IPS-18c (cell line): ENCODE results near the gene LOXL3.
A peak's percentile ranks its signal among the peaks of the same experiment; 100 is the strongest.

Source experiments
- H3K4me3 ChIP-seq: 2 replicates; pipeline ENCODE4 v1.7.0; 2013; ENCODE audit warnings: low read depth, mild to moderate bottlenecking, low read length, moderate library complexity; ENCODE audit not compliant: insufficient read depth
- H3K9me3 ChIP-seq: one replicate; pipeline ENCODE4 v1.6.1; 2013; ENCODE audit warnings: mild to moderate bottlenecking, low read length, moderate library complexity; ENCODE audit not compliant: control insufficient read depth, insufficient read depth

The LOXL3 gene

GRCh38 chr2:74553892-74554819 lies at the start of gene LOXL3, which contains the start of gene DOK1:
Gene LOXL3, minus strand, starts transcription at chr2:74553942. Its CDS starts 1,308 bp downstream, at chr2:74552634.
Gene DOK1, plus strand, starts transcription at chr2:74554720. Its CDS starts 35 bp downstream, at chr2:74554755.
- Histone ChIP-seq H3K9me3 (no peaks in the 10 kb centered on the region), H3K4me3 (peak within 1 kb of the TSS; percentile 96)

GRCh38 chr2:74602586-74603281 lies 49.0 kb upstream of the LOXL3 start:
- Histone ChIP-seq H3K9me3 (no peaks in the 10 kb centered on the region), H3K4me3 (no peak overlapping the region)

- no peaks in the 10 kb centered on the region for H3K9me3 ChIP-seq
Observed at GRCh38 chr2:74599676-74600075, 45.9 kb upstream of the LOXL3 start.

GRCh38 chr2:74597410-74597809 lies 43.7 kb upstream of the LOXL3 start:
- Histone ChIP-seq H3K4me3 (no peak overlapping the region), H3K9me3 (no peaks in the 10 kb centered on the region)

More at GRCh38 chr2:74599676-74600075, 45.9 kb upstream of the LOXL3 start:
- H3K4me3 ChIP-seq = no peak overlapping the region

GRCh38 chr2:74596584-74596983 lies 42.8 kb upstream of the LOXL3 start:
- H3K9me3 ChIP-seq = no peaks in the 10 kb centered on the region
- no peak overlapping the region for H3K4me3 ChIP-seq

GRCh38 chr2:74593826-74594772 lies 40.4 kb upstream of the LOXL3 start:
- no peak overlapping the region for H3K4me3 ChIP-seq

GRCh38 chr2:74588664-74589063 lies 34.9 kb upstream of the LOXL3 start:
- Histone ChIP-seq H3K4me3 (no peak overlapping the region), H3K9me3 (no peaks in the 10 kb centered on the region)

More at GRCh38 chr2:74593826-74594772, 40.4 kb upstream of the LOXL3 start:
- H3K9me3 ChIP-seq = no peaks in the 10 kb centered on the region

GRCh38 chr2:74587664-74588277 lies 34.0 kb upstream of the LOXL3 start:
- H3K4me3 ChIP-seq = no peak overlapping the region
- H3K9me3 ChIP-seq = no peaks in the 10 kb centered on the region

GRCh38 chr2:74585406-74586185 lies 31.9 kb upstream of the LOXL3 start:
- Histone ChIP-seq H3K4me3 (no peak overlapping the region), H3K9me3 (no peaks in the 10 kb centered on the region)

GRCh38 chr2:74584088-74584645 lies 30.4 kb upstream of the LOXL3 start:
- H3K9me3 ChIP-seq = no peaks in the 10 kb centered on the region
- H3K4me3 ChIP-seq = no peak overlapping the region

- Histone ChIP-seq H3K9me3 (no peaks in the 10 kb centered on the region), H3K4me3 (no peak overlapping the region)
Observed at GRCh38 chr2:74583504-74583903, 29.8 kb upstream of the LOXL3 start.

- Histone ChIP-seq H3K4me3 (no peak overlapping the region), H3K9me3 (no peaks in the 10 kb centered on the region)
Observed at GRCh38 chr2:74582184-74582583, 28.4 kb upstream of the LOXL3 start.

GRCh38 chr2:74581463-74581862 lies 27.7 kb upstream of the LOXL3 start:
- Histone ChIP-seq H3K9me3 (no peaks in the 10 kb centered on the region), H3K4me3 (no peak overlapping the region)

GRCh38 chr2:74578408-74578807 lies 24.7 kb upstream of the LOXL3 start:
- no peak overlapping the region for H3K4me3 ChIP-seq
- H3K9me3 ChIP-seq = no peaks in the 10 kb centered on the region

GRCh38 chr2:74577448-74577847 lies 23.7 kb upstream of the LOXL3 start:
- no peaks in the 10 kb centered on the region for H3K9me3 ChIP-seq
- H3K4me3 ChIP-seq = no peak overlapping the region

- no peak overlapping the region for H3K4me3 ChIP-seq
- no peaks in the 10 kb centered on the region for H3K9me3 ChIP-seq
Observed at GRCh38 chr2:74576863-74577229, 23.1 kb upstream of the LOXL3 start.
